ENCODE measurements around the gene RUNX2. TPM values are rescaled to one million over a fixed set of nuclear protein-coding genes. Genes with fewer than 3 reads are reported as not detected.

Gene RUNX2
- total and polyA plus RNA-seq, 2 of the 8 experiments (the other 6 are each of a cell fraction or from before 2014, with no cell fraction given) = 0.26 to 1.2 TPM

- TF ChIP-seq CTCF (IDR thresholded peaks at IDR 0.05; ENCODE audit: control extremely low read depth in 1 of 3, insufficient read depth in 1 of 3, low read depth in 1 of 3, low read length in 3 of 3) = no peak
- TF ChIP-seq E2F6 (IDR thresholded peaks at IDR 0.05) = no peak
- TF ChIP-seq SIX5 (IDR thresholded peaks at IDR 0.05; ENCODE audit: low read depth, low read length) = no peak
Observed at GRCh38 chr6:45323656-45324224, 4.4 kb upstream of the RUNX2 start (continued).

Measured in H1 (cell line).